H1 (cell line): ENCODE measurements around the gene PPP1R14C.

Experiments used
- POLR2A ChIP-seq, 2 experiments: IDR thresholded peaks; 1 replicate in 1 of 2; 2 replicates in 1 of 2; pipeline ENCODE4 v1.6.1; 2011; ENCODE audit warnings: low read depth in 2 of 2, low read length in 2 of 2, mild to moderate bottlenecking in 2 of 2; ENCODE audit errors: control extremely low read depth in 1 of 2
- ZNF274 ChIP-seq: IDR thresholded peaks from 2 replicates; pipeline ENCODE4 v1.7.0; 2012; ENCODE audit warnings: low read length, borderline replicate concordance; ENCODE audit errors: extremely low read depth
- TF ChIP-seq, protein P1 (sequence below), 3 experiments: IDR thresholded peaks; 1 replicate in 2 of 3; 2 replicates in 1 of 3; pipeline versions ENCODE4 v1.5.1 to v1.6.1; 2011; ENCODE audit warnings: low read length in 3 of 3, mild to moderate bottlenecking in 3 of 3, inconsistent platforms in 2 of 3, low read depth in 1 of 3, moderate library complexity in 1 of 3; ENCODE audit not compliant: insufficient read depth in 1 of 3; ENCODE audit errors: control extremely low read depth in 1 of 3

- TF ChIP-seq, protein P1, sequence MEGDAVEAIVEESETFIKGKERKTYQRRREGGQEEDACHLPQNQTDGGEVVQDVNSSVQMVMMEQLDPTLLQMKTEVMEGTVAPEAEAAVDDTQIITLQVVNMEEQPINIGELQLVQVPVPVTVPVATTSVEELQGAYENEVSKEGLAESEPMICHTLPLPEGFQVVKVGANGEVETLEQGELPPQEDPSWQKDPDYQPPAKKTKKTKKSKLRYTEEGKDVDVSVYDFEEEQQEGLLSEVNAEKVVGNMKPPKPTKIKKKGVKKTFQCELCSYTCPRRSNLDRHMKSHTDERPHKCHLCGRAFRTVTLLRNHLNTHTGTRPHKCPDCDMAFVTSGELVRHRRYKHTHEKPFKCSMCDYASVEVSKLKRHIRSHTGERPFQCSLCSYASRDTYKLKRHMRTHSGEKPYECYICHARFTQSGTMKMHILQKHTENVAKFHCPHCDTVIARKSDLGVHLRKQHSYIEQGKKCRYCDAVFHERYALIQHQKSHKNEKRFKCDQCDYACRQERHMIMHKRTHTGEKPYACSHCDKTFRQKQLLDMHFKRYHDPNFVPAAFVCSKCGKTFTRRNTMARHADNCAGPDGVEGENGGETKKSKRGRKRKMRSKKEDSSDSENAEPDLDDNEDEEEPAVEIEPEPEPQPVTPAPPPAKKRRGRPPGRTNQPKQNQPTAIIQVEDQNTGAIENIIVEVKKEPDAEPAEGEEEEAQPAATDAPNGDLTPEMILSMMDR (IDR thresholded peaks at IDR 0.05; ENCODE audit: control extremely low read depth in 1 of 3, insufficient read depth in 1 of 3, low read depth in 1 of 3, low read length in 3 of 3): no peak
- TF ChIP-seq ZNF274 (no peak), POLR2A (IDR thresholded peaks at IDR 0.05; ENCODE audit: control extremely low read depth in 1 of 2, low read depth in 2 of 2, low read length in 2 of 2) (no peak)
Observed at GRCh38 chr6:150146436-150146835, 3.6 kb downstream of the PPP1R14C start.
